WI38 (cell line): ENCODE results near the gene TSHZ2.
"Not testable (repeated sequence)": the region's sequence is repeated elsewhere in the genome, so short reads cannot be mapped to it uniquely, and the experiment has no call there.

Experiments
- H3K4me3 ChIP-seq: 2 replicates; pipeline ENCODE4 v1.5.1; 2011; ENCODE audit warnings: low read depth, mild to moderate bottlenecking, control low read depth, low read length
- TF ChIP-seq, protein P1 (sequence below): IDR thresholded peaks from 2 replicates; pipeline ENCODE4 v1.5.1; 2012; ENCODE audit warnings: low read depth, mild to moderate bottlenecking, control low read depth, low read length

The TSHZ2 gene

DNA sequence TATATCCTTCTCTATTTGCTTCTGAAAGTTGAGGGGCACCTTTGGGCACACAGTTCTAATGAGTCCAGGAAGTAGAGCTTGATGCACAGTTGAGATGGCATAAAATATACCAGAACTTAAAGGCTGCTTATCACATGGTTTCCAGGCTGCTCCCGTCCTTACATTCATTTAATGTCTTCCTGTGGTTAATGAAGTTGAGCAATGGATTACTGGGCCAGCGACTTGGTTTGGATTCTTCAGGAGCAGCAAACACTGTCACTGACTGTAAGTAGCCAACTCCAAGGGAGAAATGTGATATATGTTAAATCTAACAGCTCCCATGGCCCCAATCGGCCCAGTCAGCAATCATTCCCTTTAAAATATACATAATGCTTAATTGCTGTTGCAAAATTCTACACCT lies 9.0 kb upstream of the TSHZ2 start:
- no peak overlapping the region for H3K4me3 ChIP-seq
- TF ChIP-seq, protein P1, sequence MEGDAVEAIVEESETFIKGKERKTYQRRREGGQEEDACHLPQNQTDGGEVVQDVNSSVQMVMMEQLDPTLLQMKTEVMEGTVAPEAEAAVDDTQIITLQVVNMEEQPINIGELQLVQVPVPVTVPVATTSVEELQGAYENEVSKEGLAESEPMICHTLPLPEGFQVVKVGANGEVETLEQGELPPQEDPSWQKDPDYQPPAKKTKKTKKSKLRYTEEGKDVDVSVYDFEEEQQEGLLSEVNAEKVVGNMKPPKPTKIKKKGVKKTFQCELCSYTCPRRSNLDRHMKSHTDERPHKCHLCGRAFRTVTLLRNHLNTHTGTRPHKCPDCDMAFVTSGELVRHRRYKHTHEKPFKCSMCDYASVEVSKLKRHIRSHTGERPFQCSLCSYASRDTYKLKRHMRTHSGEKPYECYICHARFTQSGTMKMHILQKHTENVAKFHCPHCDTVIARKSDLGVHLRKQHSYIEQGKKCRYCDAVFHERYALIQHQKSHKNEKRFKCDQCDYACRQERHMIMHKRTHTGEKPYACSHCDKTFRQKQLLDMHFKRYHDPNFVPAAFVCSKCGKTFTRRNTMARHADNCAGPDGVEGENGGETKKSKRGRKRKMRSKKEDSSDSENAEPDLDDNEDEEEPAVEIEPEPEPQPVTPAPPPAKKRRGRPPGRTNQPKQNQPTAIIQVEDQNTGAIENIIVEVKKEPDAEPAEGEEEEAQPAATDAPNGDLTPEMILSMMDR: no peak

DNA sequence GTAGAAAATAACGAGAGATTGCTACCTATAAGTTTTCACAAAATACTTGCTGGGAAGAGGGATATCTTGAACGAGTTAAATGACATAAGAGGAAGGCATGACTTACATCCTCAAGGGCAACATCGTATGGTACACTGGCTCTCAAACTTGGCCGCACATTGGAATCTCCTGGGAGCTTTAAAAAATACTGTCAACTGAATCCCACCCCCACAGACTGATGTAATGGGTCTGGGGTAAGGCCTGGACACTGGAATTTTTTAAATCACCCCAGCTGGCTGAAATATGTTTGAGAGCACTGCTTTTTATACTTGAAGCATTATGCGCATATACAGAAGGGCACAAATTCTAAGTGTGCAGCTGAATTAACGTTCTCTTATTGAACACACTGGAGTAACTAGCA lies 8.0 kb upstream of the TSHZ2 start:
- H3K4me3 ChIP-seq: no peak overlapping the region
- TF ChIP-seq, protein P1: no peak

DNA sequence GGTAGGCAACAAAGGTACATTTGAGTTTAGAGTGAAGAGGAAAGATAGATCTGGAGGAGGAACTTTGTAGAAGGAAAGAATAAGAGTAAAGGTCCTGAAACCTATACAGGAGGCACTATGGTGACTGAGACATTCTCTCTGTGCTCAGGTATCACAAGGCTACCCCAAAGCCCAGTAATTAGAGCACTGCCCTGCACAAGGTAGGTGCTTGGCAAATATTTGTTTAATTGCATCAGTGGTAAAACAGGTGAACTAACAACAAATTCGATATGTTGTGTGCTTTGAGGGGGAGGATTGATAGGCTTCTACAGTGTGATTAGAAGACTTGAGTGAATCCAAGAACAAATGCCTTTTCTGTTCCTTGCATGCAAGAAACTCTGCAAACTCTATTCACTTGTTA lies 6.8 kb upstream of the TSHZ2 start:
- H3K4me3 ChIP-seq: no peak overlapping the region
- TF ChIP-seq, protein P1: no peak

DNA sequence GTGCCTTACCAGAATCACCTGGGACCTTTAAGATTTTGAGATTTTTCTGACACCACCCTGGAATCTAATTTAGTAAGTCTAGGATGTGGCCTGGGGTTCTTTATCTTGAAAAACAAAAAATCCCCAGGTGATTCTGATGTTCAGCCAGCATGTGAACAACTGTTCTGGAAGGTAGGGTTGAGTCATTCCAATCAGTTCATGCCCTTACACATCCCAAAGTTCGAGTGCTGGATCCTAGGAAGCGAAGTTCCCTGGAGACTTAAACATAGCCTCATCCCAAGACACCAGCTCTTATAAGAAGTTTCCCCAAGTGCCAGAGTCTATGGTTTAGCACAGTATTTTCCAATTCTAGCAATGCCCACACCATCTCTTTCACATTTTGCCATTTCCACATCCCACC lies 6.3 kb upstream of the TSHZ2 start:
- no peak overlapping the region for H3K4me3 ChIP-seq
- TF ChIP-seq, protein P1: no peak

DNA sequence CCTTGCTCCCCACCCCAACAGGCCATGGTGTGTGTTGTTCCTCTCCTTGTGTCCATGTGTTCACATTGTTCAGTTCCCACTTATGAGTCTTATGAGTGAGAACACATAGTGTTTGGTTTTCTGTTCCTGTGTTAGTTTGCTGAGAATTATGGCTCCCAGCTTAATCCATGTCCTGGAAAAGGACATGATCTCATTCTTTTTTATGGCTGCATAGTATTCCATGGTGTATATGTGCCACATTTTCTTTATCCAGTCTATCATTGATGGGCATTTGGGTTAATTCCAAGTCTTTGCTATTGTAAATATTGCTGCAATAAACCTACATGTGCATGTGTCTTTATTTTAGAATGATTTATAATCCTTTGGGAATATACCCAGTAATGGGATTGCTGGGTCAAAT lies 5.6 kb upstream of the TSHZ2 start:
- not testable (repeated sequence) for H3K4me3 ChIP-seq

DNA sequence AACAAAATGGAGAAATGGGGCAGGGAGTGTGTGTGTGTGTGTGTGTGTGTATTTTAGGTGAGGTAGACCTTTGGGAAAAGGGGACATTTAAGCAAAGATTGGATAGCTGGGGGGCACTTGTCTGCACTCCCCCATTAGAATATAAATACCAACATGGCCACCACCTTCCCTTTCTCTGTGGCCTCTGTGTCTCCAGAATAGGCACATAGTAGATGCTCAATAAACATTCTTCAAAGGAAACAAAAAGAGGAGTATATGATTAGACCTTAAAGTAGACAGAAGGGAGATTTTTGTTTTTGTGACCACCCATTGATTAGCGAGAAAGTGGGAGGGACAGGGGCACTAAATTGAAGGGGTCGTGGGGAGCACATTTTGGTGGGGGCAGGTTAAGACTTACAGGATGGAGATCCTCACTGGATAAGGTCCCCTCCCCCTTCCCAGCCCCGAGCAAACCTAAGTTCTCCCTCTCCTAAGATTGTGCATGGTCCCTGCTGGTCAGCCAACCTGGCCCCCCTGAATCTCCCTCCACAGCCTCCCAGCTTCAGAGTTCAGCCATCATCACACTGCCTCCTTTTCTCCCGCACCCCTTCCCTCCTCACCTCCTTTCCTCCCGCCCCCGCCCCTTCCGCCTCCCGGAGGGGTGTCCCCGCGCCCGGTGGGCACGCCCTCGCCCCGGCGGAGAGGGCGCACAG lies 514 bp upstream of the TSHZ2 start:
- TF ChIP-seq, protein P1: no peak
- H3K4me3 ChIP-seq: no peak overlapping the region

DNA sequence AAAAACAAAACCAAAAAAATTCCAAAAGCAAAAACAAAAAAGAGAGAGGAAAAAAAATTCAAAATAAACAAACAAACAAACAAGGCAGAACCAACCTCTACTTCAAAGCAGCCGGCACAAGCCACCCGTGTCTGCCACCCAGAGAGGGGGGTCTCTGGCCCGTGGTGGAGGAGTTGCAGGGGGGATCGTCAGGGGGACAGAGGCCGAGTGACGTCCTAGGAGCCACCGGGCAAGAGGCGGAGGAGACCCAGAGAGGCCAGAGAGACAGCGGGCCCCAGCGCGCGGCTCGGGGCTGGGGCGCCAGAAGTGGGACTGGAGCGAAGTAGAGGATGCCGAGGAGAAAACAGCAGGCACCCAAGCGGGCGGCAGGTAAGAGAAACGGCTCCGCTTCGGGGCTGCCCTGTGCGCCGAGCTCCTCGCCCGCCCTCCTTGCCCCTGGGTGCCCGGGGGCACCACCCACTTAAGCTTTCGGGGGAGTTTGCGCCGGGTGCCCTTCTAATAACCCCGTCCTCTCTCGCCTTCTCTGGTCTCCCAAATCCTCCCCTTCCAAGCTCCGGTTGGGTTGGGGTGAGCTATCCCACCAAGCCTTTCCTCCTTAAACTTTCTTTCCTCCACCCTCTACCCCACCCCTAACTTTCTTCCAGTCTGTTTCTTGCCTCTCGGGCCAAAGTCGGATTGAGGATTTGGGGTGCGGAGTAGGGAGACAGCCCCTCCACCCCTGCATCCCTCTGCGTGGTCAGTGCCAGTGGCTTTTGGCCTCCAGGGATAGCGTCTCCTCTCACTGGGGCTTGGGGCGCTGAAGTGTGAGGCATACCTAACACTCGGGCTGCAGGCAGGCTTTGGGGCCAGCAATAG lies 1.0 kb downstream of the TSHZ2 start:
- TF ChIP-seq, protein P1: no peak
- no peak overlapping the region for H3K4me3 ChIP-seq
